Measurements from ENCODE around the gene KCNF1.
"Not testable (repeated sequence)": the region's sequence is repeated elsewhere in the genome, so short reads cannot be mapped to it uniquely, and the experiment has no call there.

The KCNF1 gene

GRCh38 chr2:10947005-10947440, 35.3 kb downstream of the KCNF1 start:
- no peak for DNase-seq

- DNase-seq: no peak
Measured at GRCh38 chr2:10947446-10948187, 35.9 kb downstream of the KCNF1 start.

GRCh38 chr2:10948188-10948564, 36.4 kb downstream of the KCNF1 start:
- DNase-seq: no peak

GRCh38 chr2:10948606-10949230, 37.0 kb downstream of the KCNF1 start:
- DNase-seq: no peak

DNA sequence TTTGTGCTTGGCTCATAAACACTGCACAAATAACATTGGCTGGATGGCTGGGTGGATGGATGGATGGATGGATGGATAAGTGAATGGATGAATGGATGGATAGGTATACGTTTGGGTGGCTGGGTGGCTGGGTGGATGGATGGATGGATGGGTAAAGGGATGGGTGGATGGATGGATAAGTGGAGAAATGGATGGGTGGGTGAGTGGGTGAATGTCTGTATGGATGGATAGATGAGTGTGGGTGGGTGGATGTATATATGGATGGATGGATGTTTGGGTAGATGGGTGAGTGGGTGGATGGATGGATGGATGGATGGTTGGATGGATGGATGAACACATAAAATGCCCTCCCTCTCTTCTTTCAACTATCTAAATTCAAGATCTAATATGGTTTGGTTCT, 38.1 kb downstream of the KCNF1 start:
- no peak for DNase-seq

DNA sequence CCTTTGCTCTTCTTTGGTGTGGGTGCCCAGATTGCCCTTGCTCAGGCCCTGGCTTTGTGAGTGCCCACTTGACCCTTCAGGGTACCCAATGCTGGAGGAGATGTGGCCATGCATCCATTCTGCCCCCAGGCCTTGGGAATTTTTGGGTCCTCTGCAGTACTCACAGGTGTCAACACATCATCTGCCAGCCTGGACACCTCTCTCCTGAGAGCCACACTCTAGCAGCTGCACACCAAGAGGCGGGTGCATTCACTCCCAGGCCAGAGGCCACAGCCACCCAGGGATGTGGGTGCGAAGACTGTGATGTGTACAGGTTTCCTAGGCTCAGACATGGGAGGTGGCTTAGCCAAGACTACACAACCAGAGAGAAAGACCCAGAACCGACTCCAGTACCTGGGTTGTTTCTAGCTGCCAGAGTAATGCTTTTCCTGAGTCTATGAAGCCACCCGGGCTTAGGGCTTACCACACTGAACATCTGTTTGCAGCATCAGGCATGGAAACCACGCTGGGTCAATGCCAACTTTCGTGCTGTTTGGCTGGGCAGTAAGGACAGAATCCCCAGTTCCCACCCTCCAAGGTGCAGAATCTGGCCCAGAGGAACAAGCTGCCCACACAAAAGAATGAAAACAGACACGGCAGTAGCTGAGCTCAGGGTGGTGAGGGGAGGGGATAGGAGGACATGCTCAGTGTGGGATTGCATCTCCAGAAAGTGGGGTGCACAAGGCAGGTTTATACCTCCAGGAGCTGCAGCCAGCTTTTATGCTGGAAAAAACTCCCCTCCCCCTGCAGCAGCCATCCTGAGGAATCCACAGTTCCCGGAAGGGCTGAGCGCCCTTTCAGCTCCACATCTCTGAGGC, 40.1 kb downstream of the KCNF1 start:
- no peak for DNase-seq

GRCh38 chr2:10954416-10954815, 42.7 kb downstream of the KCNF1 start:
- no peak for DNase-seq

DNA sequence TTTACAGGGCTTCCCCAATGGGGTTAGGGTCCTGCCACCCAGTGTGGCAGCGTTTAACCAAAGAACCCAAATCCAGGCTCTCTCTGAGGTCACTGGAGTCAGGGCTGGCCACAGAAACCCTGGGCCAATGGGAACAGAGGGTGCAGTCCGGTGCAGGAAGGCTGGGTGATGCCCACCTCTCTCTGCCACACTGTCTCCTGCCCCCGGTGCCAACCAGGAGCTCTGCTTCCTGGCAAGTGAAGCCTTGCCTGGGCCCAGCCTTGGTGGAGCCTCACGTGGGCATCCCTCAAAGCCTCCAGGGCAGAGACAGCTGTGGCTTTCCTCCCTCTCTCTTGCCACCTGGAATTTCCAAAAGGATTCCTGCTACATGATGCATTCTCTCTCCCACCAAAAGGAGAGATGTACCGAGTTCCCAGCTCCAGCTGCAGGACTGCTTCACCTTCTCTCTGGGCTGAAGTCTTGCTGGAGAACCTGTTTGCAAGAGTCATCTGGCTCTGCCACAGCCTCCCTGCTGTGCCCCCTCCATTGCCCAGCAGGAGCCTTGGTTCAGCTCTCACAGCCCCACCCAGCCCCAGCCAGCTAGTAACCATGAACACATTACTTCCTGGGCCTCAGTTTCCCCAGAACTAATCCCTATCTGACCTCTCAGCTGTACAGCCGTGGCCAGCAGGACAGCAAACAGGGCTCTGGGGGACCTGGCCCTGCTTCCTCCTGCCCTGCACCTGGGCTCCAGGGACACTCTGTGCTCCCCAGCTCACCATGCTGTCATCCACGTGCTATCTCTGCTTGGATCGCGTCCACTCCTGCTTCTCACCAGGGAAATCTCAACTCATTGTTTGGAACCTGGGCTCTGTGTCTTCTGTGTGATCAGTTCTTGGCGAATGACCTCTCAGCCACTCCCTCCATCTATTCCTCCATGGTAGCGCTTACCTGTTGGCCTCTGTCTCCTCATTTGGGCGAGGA, 43.4 kb downstream of the KCNF1 start:
- no peak for DNase-seq

DNA sequence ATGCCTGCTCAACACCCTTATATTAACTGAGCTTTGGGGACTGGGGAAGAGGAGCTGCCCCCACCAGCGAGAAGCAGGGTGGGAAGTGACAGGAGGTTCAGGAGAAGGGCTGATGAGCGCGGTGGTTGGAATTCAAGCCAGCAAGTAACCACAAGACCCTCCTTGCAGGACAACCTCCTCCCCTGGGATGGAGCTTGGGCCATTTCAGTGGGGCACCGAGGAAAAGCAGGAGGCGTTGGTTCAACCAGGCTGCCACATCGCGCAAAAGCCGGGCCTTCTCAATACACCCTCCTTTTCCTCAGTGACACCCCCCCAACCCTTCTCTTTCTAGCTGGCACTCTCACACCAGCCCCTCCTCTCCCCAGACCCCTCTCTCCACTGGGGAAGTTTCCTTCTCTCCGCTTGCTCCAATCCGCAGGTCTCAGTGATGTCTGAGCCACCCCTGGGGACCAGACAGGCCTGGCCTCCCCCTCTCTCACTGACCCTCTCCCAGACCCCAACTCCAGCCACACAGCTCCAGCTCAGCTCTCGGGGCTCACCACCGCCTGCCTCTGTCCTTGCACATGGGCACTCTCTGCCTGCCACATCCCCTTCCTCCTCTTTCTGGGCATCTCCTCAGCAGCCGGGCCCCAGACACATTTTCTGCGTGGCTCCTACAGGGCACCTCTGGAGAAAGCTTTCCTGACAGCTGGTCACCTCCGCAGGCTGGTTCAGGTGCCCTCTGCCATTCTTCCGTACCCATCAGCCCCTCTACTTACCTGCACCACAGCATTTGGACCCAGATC, 44.5 kb downstream of the KCNF1 start:
- DNase-seq: no peak

DNA sequence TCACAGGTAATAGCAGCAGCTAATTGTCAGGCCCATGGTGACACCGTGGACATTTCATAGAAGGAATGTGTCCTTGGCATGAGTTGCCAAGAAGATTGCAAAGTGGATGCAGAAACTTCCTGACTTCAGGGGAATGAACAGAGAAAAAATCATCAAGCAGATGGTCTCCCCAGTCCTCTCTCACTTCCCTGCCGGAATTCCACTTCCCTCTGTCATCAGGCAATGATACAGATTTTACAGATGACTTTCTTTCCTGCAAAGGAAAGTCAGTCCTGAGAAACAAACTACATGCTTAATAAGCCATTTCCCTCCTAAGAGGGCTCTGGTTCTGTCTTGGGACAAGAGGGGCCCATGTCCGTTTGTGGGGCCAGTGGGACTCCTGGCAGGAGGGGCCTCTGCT, 45.7 kb downstream of the KCNF1 start:
- DNase-seq: no peak

- not testable (repeated sequence) for DNase-seq
Measured at GRCh38 chr2:10958452-10958851, 46.7 kb downstream of the KCNF1 start.

- DNase-seq: no peak
Measured at GRCh38 chr2:10960606-10961489, 49.1 kb downstream of the KCNF1 start.

DNA sequence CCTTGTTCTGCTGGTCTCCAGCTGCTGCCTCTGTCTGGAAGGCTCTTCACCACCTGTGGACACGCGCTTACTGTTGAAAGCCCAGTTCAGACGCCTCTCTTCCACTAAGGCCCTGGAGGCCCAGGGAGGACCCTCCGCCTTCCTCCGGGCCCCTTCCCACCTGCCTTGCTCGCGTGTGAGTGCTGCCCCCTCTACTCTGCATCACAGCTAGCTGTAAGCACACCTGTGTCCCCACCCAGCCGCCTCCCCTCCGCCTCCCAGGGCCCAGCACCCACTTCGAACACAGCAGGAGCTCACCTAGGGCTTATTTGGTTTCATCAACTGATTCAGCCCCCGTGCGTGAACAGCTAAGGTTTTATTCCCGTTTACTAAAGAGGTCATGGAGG, 49.7 kb downstream of the KCNF1 start:
- DNase-seq: no peak

- DNase-seq: no peak
Measured at GRCh38 chr2:10962004-10962403, 50.3 kb downstream of the KCNF1 start.

GRCh38 chr2:10963155-10963554, 51.4 kb downstream of the KCNF1 start:
- DNase-seq: no peak

All from stimulated activated CD4-positive, alpha-beta T cell treated with anti-CD3 and anti-CD28 coated beads, Interleukin-2, amount 100 ng/mL, for 48 hours (primary cell).